HG02870 (cell line): ENCODE measurements around the gene THEMIS.
"Not testable (repeated sequence)": the region's sequence is repeated elsewhere in the genome, so short reads cannot be mapped to it uniquely, and the experiment has no call there.

ENCODE experiments used
- ATAC-seq: cut with Tn5 transposase; IDR thresholded peaks from one replicate; pipeline ENCODE4 v1.9.1; 2021; ENCODE audit warnings: mild to moderate bottlenecking, moderate library complexity; ENCODE audit not compliant: unreplicated experiment

THEMIS gene

GRCh38 chr6:127812985-127813698, 87.7 kb downstream of the THEMIS start:
- ATAC-seq = no peak

GRCh38 chr6:127811900-127812570, 88.8 kb downstream of the THEMIS start:
- ATAC-seq = no peak

GRCh38 chr6:127807806-127808517, 92.9 kb downstream of the THEMIS start:
- ATAC-seq = no peak

- ATAC-seq = no peak
These were observed 104.1 kb downstream of the THEMIS start for GRCh38 chr6:127796713-127797112.

GRCh38 chr6:127794405-127794804, 106.5 kb downstream of the THEMIS start:
- ATAC-seq = no peak

- no peak for ATAC-seq
These were observed 107.5 kb downstream of the THEMIS start for GRCh38 chr6:127793396-127793795.

GRCh38 chr6:127792616-127793015, 108.2 kb downstream of the THEMIS start:
- no peak for ATAC-seq

- no peak for ATAC-seq
These were observed 108.9 kb downstream of the THEMIS start for GRCh38 chr6:127791779-127792528.

GRCh38 chr6:127790571-127790970, 110.3 kb downstream of the THEMIS start:
- ATAC-seq = no peak

- ATAC-seq = no peak
These were observed 114.7 kb downstream of the THEMIS start for GRCh38 chr6:127786109-127786508.

- ATAC-seq = no peak
These were observed 116.4 kb downstream of the THEMIS start for GRCh38 chr6:127784468-127784867.

- ATAC-seq = not testable (repeated sequence)
These were observed 119.1 kb downstream of the THEMIS start for GRCh38 chr6:127781636-127782272.

- no peak for ATAC-seq
These were observed 124.5 kb downstream of the THEMIS start for GRCh38 chr6:127776320-127776719.

- no peak for ATAC-seq
These were observed 125.5 kb downstream of the THEMIS start for GRCh38 chr6:127775371-127775770.

- ATAC-seq = no peak
These were observed 132.1 kb downstream of the THEMIS start for GRCh38 chr6:127768745-127769144.

GRCh38 chr6:127768223-127768622, 132.6 kb downstream of the THEMIS start:
- ATAC-seq = no peak

- ATAC-seq = no peak
These were observed 134.9 kb downstream of the THEMIS start for GRCh38 chr6:127765949-127766348.

GRCh38 chr6:127762284-127762683, 138.6 kb downstream of the THEMIS start:
- ATAC-seq = no peak

- no peak for ATAC-seq
These were observed 139.8 kb downstream of the THEMIS start for GRCh38 chr6:127761084-127761483.

- no peak for ATAC-seq
These were observed 151.8 kb downstream of the THEMIS start for GRCh38 chr6:127749095-127749494.

- no peak for ATAC-seq
These were observed 152.6 kb downstream of the THEMIS start for GRCh38 chr6:127748290-127748689.
